ENCODE measurements around the gene NLRP6. TPM values are rescaled to one million over a fixed set of nuclear protein-coding genes. Genes with fewer than 3 reads are reported as not detected.
"Not testable (repeated sequence)": the region's sequence is repeated elsewhere in the genome, so short reads cannot be mapped to it uniquely, and the experiment has no call there.

Gene NLRP6
- total and polyA plus RNA-seq, 2 experiments from 2014 or later, result not detected

DNA sequence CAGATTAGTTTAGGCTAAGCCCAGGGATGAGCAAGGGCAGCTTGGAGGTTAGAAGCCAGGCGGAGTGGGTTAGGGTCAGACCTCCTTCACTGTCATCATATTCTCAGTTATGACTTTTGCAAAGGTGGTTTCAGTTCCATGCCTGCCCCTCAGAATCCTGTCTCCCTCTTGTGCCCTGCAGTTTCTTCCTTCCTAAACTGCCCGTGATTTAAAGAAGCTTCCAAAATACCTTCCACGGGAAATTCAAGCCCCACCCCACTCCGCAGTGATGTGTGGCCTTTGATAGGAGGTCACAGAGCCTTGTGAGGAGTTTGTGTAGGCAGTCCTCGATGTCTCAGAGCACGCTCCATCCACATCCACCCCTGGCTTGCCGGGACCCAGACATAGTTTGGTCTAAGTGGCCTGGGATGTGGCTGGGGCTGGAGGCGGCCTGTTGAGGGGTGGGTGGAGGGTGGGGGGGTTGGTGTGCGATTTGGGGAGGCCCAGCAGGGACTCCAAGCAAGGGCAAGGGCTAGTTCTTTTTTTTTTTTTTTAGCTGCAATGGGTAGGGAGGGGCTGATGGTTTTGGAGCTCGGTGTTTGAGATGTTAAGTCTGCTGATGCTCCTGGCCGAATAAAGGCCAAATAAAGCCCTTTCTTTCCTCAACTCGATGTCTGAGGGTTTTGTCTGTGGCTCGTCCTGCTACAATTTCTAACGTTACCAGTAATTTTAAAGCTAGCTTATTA, 34.0 kb downstream of the NLRP6 start:
- no peaks in the 10 kb centered on the region for H3K9me3 ChIP-seq (ENCODE audit: low read depth)
- no peak overlapping the region for H3K4me3 ChIP-seq
- no peaks in the 10 kb centered on the region for H3K36me3 ChIP-seq
- peak overlapping the region; percentile 90 for H3K27ac ChIP-seq
- peaks cover 18% of the 10 kb centered on the region for H3K27me3 ChIP-seq
- TF ChIP-seq CTCF (IDR thresholded peaks at IDR 0.05; ENCODE audit: low read depth, low read length), result no peak
- peak in 1 of 2 donors; percentile 70 for DNase-seq (ENCODE audit: low read depth in 1 of 2, low spot score in 1 of 2)
- H3K4me1 ChIP-seq (ENCODE audit: low read depth), result peaks cover 23% of the 10 kb centered on the region

- Histone ChIP-seq H3K27me3 (peaks cover 22% of the 10 kb centered on the region), H3K4me1 (ENCODE audit: low read depth) (peaks cover 20% of the 10 kb centered on the region), H3K9me3 (ENCODE audit: low read depth) (no peaks in the 10 kb centered on the region), H3K27ac (peak overlapping the region; percentile 90), H3K4me3 (no peak overlapping the region), H3K36me3 (no peaks in the 10 kb centered on the region)
- no peak for DNase-seq (ENCODE audit: low read depth in 1 of 2, low spot score in 1 of 2)
- TF ChIP-seq CTCF (IDR thresholded peaks at IDR 0.05; ENCODE audit: low read depth, low read length), result no peak
Observed at GRCh38 chr11:313304-313786, 35.1 kb downstream of the NLRP6 start.

DNA sequence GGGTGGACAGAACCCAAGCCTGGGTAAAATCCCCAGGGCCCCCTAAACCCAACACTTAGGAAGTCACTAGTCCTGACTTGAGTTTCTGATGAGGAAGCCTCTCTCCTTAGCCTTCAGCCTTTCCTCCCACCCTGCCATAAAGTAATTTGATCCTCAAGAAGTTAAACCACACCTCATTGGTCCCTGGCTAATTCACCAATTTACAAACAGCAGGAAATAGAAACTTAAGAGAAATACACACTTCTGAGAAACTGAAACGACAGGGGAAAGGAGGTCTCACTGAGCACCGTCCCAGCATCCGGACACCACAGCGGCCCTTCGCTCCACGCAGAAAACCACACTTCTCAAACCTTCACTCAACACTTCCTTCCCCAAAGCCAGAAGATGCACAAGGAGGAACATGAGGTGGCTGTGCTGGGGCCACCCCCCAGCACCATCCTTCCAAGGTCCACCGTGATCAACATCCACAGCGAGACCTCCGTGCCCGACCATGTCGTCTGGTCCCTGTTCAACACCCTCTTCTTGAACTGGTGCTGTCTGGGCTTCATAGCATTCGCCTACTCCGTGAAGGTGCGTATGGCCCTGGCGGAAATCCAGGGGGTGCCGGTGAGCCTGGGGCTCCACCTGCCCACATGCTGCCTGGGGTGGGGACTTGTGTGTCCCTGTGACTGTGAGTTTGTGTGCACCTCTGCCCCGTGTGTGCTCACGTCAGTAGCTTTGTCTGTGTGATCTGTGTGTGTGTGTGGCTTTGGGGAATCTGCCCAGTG, 35.8 kb downstream of the NLRP6 start, which contains the start of gene IFITM1:
IFITM1 (plus strand) TSS at position 254 of the 767 bp plus-strand sequence; CDS start at position 385, 131 bp downstream.
- no peaks in the 10 kb centered on the region for H3K9me3 ChIP-seq (ENCODE audit: low read depth)
- H3K36me3 ChIP-seq, result no peaks in the 10 kb centered on the region
- DNase-seq (ENCODE audit: low read depth in 1 of 2, low spot score in 1 of 2), result peak; percentile 72 to 91
- H3K4me1 ChIP-seq (ENCODE audit: low read depth), result peaks cover 19% of the 10 kb centered on the region
- peaks cover 22% of the 10 kb centered on the region for H3K27me3 ChIP-seq
- no peak for TF ChIP-seq CTCF (IDR thresholded peaks at IDR 0.05; ENCODE audit: low read depth, low read length)
- H3K4me3 ChIP-seq, result peak within 1 kb of the TSS; percentile 40
- peak within 1 kb of the TSS; percentile 90 for H3K27ac ChIP-seq

- Histone ChIP-seq H3K27me3 (peaks cover 22% of the 10 kb centered on the region), H3K4me3 (peak overlapping the region; percentile 40), H3K27ac (peak overlapping the region; percentile 90), H3K4me1 (ENCODE audit: low read depth) (peaks cover 19% of the 10 kb centered on the region)
- DNase-seq (ENCODE audit: low read depth in 1 of 2, low spot score in 1 of 2), result peak in 1 of 2 donors; percentile 38
- not testable (repeated sequence) for H3K9me3 ChIP-seq (ENCODE audit: low read depth); H3K36me3 ChIP-seq
Observed at GRCh38 chr11:314554-314875, 36.3 kb downstream of the NLRP6 start.

DNA sequence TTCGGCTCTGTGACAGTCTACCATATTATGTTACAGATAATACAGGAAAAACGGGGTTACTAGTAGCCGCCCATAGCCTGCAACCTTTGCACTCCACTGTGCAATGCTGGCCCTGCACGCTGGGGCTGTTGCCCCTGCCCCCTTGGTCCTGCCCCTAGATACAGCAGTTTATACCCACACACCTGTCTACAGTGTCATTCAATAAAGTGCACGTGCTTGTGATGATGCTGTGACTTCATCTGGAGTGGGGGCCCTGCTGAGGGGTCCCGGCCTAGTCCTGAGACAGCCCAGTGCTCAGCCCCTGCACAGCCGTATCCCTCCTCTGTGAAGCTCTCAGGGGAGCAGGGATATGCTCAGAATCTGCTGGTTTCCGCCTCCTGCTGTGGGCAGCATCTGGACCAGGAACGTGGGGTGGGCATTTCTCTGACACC, 36.9 kb downstream of the NLRP6 start:
- Histone ChIP-seq H3K27me3 (peaks cover 22% of the 10 kb centered on the region), H3K4me1 (ENCODE audit: low read depth) (peaks cover 19% of the 10 kb centered on the region), H3K4me3 (peak overlapping the region; percentile 40), H3K36me3 (no peaks in the 10 kb centered on the region), H3K9me3 (ENCODE audit: low read depth) (no peaks in the 10 kb centered on the region), H3K27ac (no peak overlapping the region)
- DNase-seq (ENCODE audit: low read depth in 1 of 2, low spot score in 1 of 2), result no peak
- TF ChIP-seq CTCF (IDR thresholded peaks at IDR 0.05; ENCODE audit: low read depth, low read length), result no peak

Data from cardiac muscle cell (in vitro differentiated cells and primary cell).